HepG2 (cell line): ENCODE results near the gene CTDP1.

Experiments
- SMC3 ChIP-seq: IDR thresholded peaks from 2 replicates; pipeline ENCODE4 v1.6.1; 2011; ENCODE audit warnings: low read length, improper control_type of control experiment
- TCF7L2 ChIP-seq: IDR thresholded peaks from 2 replicates; pipeline ENCODE4 v1.6.1; 2011; ENCODE audit warnings: mild to moderate bottlenecking, low read depth, low read length, moderate library complexity

DNA sequence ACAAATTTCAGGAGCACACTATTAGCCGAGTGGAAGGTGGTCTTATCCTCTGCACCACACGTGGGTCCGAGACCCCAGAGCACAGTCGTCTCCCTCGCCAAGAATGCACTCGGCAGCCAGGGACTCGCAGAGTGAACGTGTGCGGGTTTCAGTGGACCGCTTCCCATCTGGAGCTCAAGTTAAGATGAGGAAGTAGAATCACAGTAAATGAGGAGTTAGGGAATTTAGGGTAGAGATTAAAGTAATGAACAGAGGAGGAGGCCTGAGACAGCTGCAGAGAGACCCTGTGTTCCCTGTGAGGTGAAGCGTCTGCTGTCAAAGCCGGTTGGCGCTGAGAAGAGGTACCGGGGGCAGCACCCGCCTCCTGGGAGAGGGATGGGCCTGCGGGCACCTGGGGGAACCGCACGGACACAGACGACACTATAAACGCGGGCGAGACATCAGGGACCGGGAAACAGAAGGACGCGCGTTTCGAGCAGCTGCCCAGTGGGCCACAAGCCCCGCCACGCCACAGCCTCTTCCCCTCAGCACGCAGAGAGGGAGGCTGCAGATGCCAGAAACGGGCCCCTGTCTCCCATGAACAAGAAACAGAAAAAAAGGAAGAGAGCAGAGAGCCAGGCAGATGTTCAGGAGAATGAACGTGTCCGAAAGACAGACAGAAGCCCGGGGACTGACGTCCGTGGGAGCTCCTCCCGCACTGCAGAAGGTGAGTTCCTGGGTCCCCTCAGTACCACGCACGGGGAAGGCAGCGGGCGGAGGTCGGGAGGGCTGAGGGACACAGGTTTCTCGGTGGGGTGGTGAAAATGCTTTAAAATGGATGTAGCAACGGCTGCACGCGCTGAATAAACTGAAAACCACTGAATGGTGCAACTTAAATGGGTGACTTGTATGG lies 112.7 kb downstream of the CTDP1 start:
- TF ChIP-seq TCF7L2, result no peak
- no peak for TF ChIP-seq SMC3
